ENCODE measurements around the gene NKD2.

GRCh38 chr5:1081519-1081918, 72.9 kb downstream of the NKD2 start:
- TF ChIP-seq POLR2AphosphoS5 (IDR thresholded peaks at IDR 0.05; ENCODE audit: low read depth, low read length), result no peak
- no peak for TF ChIP-seq POLR2A (IDR thresholded peaks at IDR 0.05; ENCODE audit: low read depth, low read length)
